ENCODE results near the gene RAVER1.
A peak's percentile ranks its signal among the peaks of the same experiment; 100 is the strongest.

RAVER1 gene

GRCh38 chr19:10270180-10270615 is 63.1 kb downstream of the RAVER1 start:
- Histone ChIP-seq H3K4me1 (ENCODE audit: low read depth, poor library complexity, severe bottlenecking) (peaks cover 25% of the 10 kb centered on the region), H2AFZ (ENCODE audit: low read depth) (peak overlapping the region; percentile 78), H3K4me3 (IDR thresholded peaks at IDR 0.05; ENCODE audit: insufficient read depth, low read depth, low read length) (no peak overlapping the region), H4K20me1 (ENCODE audit: insufficient read depth) (no peaks in the 10 kb centered on the region), H3K27ac (peak overlapping the region; percentile 58), H3K27me3 (ENCODE audit: insufficient read depth, low read depth) (no peaks in the 10 kb centered on the region), H3K4me2 (peak overlapping the region; percentile 67), H3K36me3 (ENCODE audit: insufficient read depth) (no peaks in the 10 kb centered on the region), H3K9ac (peak overlapping the region; percentile 64; the same call in 1 of the 2 replicates), H3K79me2 (ENCODE audit: insufficient read depth, low read depth) (no peaks in the 10 kb centered on the region; the same call in 1 of the 2 replicates)
- no peak for TF ChIP-seq CTCF (conservative IDR thresholded peaks at IDR 0.05; ENCODE audit: low read depth, low read length)

- H3K9ac ChIP-seq: peak overlapping the region; percentile 64; the same call in 1 of the 2 replicates
- H3K27me3 ChIP-seq (ENCODE audit: insufficient read depth, low read depth): no peaks in the 10 kb centered on the region
- no peaks in the 10 kb centered on the region for H4K20me1 ChIP-seq (ENCODE audit: insufficient read depth)
- peak overlapping the region; percentile 78 for H2AFZ ChIP-seq (ENCODE audit: low read depth)
- H3K36me3 ChIP-seq (ENCODE audit: insufficient read depth): no peaks in the 10 kb centered on the region
- H3K4me1 ChIP-seq (ENCODE audit: low read depth, poor library complexity, severe bottlenecking): peaks cover 24% of the 10 kb centered on the region
- peak; percentile 78 for TF ChIP-seq CTCF (conservative IDR thresholded peaks at IDR 0.05; ENCODE audit: low read depth, low read length)
- H3K27ac ChIP-seq: peak overlapping the region; percentile 58
- H3K4me3 ChIP-seq (IDR thresholded peaks at IDR 0.05; ENCODE audit: insufficient read depth, low read depth, low read length): no peak overlapping the region
- no peaks in the 10 kb centered on the region; the same call in 1 of the 2 replicates for H3K79me2 ChIP-seq (ENCODE audit: insufficient read depth, low read depth)
- H3K4me2 ChIP-seq: peak overlapping the region; percentile 67
These were observed 63.8 kb downstream of the RAVER1 start for GRCh38 chr19:10269333-10270179.

GRCh38 chr19:10268071-10268470 is 65.3 kb downstream of the RAVER1 start:
- Histone ChIP-seq H3K9ac (no peak overlapping the region), H3K4me1 (ENCODE audit: low read depth, poor library complexity, severe bottlenecking) (peaks cover 21% of the 10 kb centered on the region), H3K4me3 (IDR thresholded peaks at IDR 0.05; ENCODE audit: insufficient read depth, low read depth, low read length) (no peak overlapping the region), H3K79me2 (ENCODE audit: insufficient read depth, low read depth) (no peaks in the 10 kb centered on the region; the same call in 1 of the 2 replicates), H4K20me1 (ENCODE audit: insufficient read depth) (no peaks in the 10 kb centered on the region), H3K4me2 (no peak overlapping the region), H3K27me3 (ENCODE audit: insufficient read depth, low read depth) (no peaks in the 10 kb centered on the region), H2AFZ (ENCODE audit: low read depth) (no peak overlapping the region), H3K36me3 (ENCODE audit: insufficient read depth) (no peaks in the 10 kb centered on the region), H3K27ac (no peak overlapping the region)
- no peak for TF ChIP-seq CTCF (conservative IDR thresholded peaks at IDR 0.05; ENCODE audit: low read depth, low read length)

- H3K4me1 ChIP-seq (ENCODE audit: low read depth, poor library complexity, severe bottlenecking): peaks cover 14% of the 10 kb centered on the region
These were observed 66.6 kb downstream of the RAVER1 start for GRCh38 chr19:10266706-10267105.

More at GRCh38 chr19:10266706-10267105, 66.6 kb downstream of the RAVER1 start:
- Histone ChIP-seq H3K4me2 (no peak overlapping the region), H3K27ac (no peak overlapping the region), H4K20me1 (ENCODE audit: insufficient read depth) (no peaks in the 10 kb centered on the region), H3K9ac (no peak overlapping the region), H3K79me2 (ENCODE audit: insufficient read depth, low read depth) (no peaks in the 10 kb centered on the region; the same call in 1 of the 2 replicates), H3K36me3 (ENCODE audit: insufficient read depth) (no peaks in the 10 kb centered on the region), H3K27me3 (ENCODE audit: insufficient read depth, low read depth) (no peaks in the 10 kb centered on the region), H2AFZ (ENCODE audit: low read depth) (no peak overlapping the region), H3K4me3 (IDR thresholded peaks at IDR 0.05; ENCODE audit: insufficient read depth, low read depth, low read length) (no peak overlapping the region)
- TF ChIP-seq CTCF (conservative IDR thresholded peaks at IDR 0.05; ENCODE audit: low read depth, low read length): no peak

All from KMS-11 (cell line).